Measurements from ENCODE around the gene POLR3H.

The POLR3H gene

GRCh38 chr22:41523464-41524221, 20.6 kb downstream of the POLR3H start:
- Mint-ChIP-seq H3K4me3 (no peak overlapping the region), H3K36me3 (ENCODE audit: low read depth) (peaks cover 22% of the 10 kb centered on the region), H3K27ac (peak overlapping the region; percentile 67), H3K27me3 (no peaks in the 10 kb centered on the region), H3K4me1 (ENCODE audit: low read depth) (peaks cover 13% of the 10 kb centered on the region), H3K9me3 (no peaks in the 10 kb centered on the region)

DNA sequence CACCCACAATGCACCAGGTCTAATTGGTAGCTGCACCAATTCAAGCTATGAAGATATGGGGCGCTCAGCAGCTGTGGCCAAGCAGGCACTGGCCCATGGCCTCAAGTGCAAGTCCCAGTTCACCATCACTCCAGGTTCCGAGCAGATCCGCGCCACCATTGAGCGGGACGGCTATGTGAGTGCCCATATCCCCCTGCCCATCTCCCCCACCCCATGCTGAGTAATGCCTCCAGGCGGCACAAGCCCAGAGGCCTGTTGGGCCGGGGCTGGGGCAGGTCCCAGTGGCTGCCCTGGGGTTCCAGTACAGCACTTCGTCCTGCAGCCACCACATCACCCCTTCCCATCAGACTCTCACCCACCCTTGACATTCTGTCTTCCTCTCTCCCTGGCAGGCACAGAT, 21.5 kb downstream of the POLR3H start:
- Mint-ChIP-seq H3K36me3 (ENCODE audit: low read depth) (peaks cover 19% of the 10 kb centered on the region), H3K27me3 (no peaks in the 10 kb centered on the region), H3K4me1 (ENCODE audit: low read depth) (peaks cover 13% of the 10 kb centered on the region), H3K27ac (peak overlapping the region; percentile 71), H3K4me3 (no peak overlapping the region), H3K9me3 (no peaks in the 10 kb centered on the region)

DNA sequence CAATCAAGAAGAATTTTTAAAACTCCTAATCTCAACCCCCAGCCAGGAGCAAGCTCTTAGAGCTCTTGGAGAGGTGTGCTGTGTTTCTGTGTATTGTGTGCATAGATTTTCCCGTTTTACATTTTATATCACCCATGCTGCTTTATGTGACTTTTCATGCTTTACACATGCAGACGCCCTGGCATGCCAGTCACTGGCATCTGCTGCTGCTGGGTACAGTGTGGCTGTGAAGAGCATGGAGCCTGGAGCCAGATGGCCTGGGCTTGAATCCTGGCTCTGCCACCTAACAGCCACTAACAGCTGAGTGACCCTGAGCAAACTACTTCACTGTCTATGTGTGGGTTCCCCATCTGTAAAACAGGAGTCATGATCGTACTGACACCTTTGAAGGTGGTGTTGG, 23.1 kb downstream of the POLR3H start:
- H3K36me3 Mint-ChIP-seq (ENCODE audit: low read depth), result peaks cover 17% of the 10 kb centered on the region
- no peak overlapping the region for H3K4me3 Mint-ChIP-seq
- no peak overlapping the region for H3K27ac Mint-ChIP-seq
- H3K27me3 Mint-ChIP-seq, result no peaks in the 10 kb centered on the region
- H3K9me3 Mint-ChIP-seq, result no peaks in the 10 kb centered on the region
- peaks cover 20% of the 10 kb centered on the region for H3K4me1 Mint-ChIP-seq (ENCODE audit: low read depth)

- Mint-ChIP-seq H3K4me1 (ENCODE audit: low read depth) (peaks cover 7% of the 10 kb centered on the region), H3K27ac (no peak overlapping the region), H3K27me3 (no peaks in the 10 kb centered on the region), H3K36me3 (ENCODE audit: low read depth) (peaks cover 15% of the 10 kb centered on the region), H3K4me3 (no peak overlapping the region), H3K9me3 (no peaks in the 10 kb centered on the region)
Observed at GRCh38 chr22:41518048-41518347, 26.3 kb downstream of the POLR3H start.

DNA sequence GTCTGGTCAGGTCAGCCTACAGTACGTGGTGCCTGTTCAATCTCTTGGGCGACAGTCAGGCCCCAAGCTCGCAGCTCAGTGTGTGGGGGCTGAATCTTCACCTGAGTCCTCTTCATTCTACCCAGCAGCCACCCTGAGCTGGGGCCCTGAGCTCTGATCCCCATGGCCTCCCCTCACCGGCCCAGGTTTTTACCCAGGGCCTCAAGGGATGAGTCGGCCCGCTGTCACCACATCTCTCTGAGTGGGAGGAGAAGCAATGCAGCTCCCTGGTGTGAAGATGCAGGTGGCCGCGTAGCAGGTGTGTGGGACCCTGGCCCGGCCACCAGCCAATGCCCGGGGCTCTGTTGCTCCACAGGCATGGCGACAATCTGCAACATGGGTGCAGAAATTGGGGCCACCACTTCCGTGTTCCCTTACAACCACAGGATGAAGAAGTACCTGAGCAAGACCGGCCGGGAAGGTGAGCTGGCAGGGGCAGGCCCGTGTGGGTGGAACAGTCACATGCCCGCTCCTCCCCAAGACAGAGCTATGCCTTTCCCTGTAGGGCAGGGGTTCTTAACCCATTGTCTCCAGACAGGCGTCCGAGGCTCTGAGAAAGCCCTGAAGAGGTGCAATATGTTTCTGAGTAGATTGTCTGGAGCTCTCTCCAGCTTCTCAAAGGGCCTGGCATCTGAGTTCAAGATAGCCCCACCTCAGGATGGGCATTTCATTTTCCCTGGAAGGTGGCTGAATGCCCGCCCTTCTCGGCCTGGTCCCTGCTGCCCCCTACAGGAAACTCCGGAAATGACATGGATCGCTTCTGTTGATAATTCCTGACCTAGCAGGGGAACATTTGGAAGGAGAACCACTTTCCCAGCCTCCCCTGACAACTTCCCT, 26.9 kb downstream of the POLR3H start:
- H3K4me1 Mint-ChIP-seq (ENCODE audit: low read depth), result peaks cover 7% of the 10 kb centered on the region
- no peak overlapping the region for H3K4me3 Mint-ChIP-seq
- H3K9me3 Mint-ChIP-seq, result no peaks in the 10 kb centered on the region
- no peaks in the 10 kb centered on the region for H3K27me3 Mint-ChIP-seq
- peaks cover 21% of the 10 kb centered on the region for H3K36me3 Mint-ChIP-seq (ENCODE audit: low read depth)
- H3K27ac Mint-ChIP-seq, result peak overlapping the region; percentile 61

DNA sequence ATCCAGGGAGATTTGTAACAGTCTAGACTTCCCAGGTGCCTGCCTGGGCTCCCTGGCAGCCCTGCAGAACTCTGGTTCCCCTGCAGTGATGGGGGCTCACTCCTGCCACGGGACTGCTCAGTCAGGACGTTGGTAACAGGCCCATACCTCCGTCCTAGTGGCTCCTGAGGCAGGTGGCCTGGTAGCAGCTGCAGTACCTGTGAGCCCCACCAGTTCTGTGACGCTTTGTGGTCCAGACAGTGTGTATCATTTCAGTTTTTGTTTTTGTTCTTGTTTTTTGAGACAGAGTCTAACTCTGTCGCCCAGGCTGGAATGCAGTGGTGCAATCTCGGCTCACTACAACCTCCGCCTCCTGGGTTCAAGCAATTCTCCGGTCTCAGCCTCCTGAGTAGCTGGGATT, 27.8 kb downstream of the POLR3H start:
- peaks cover 27% of the 10 kb centered on the region for H3K36me3 Mint-ChIP-seq (ENCODE audit: low read depth)
- no peaks in the 10 kb centered on the region for H3K9me3 Mint-ChIP-seq
- no peak overlapping the region for H3K27ac Mint-ChIP-seq

GRCh38 chr22:41513391-41513790, 30.9 kb downstream of the POLR3H start:
- H3K27me3 Mint-ChIP-seq, result no peaks in the 10 kb centered on the region
- H3K27ac Mint-ChIP-seq, result no peak overlapping the region
- peaks cover 34% of the 10 kb centered on the region for H3K36me3 Mint-ChIP-seq (ENCODE audit: low read depth)
- H3K4me3 Mint-ChIP-seq, result no peak overlapping the region
- no peaks in the 10 kb centered on the region for H3K9me3 Mint-ChIP-seq
- peaks cover 7% of the 10 kb centered on the region for H3K4me1 Mint-ChIP-seq (ENCODE audit: low read depth)

More for the DNA sequence above, 27.8 kb downstream of the POLR3H start:
- peaks cover 7% of the 10 kb centered on the region for H3K4me1 Mint-ChIP-seq (ENCODE audit: low read depth)
- no peaks in the 10 kb centered on the region for H3K27me3 Mint-ChIP-seq
- H3K4me3 Mint-ChIP-seq, result no peak overlapping the region

- Mint-ChIP-seq H3K4me3 (no peak overlapping the region), H3K27ac (no peak overlapping the region), H3K4me1 (ENCODE audit: low read depth) (peaks cover 7% of the 10 kb centered on the region), H3K27me3 (no peaks in the 10 kb centered on the region), H3K9me3 (no peaks in the 10 kb centered on the region), H3K36me3 (ENCODE audit: low read depth) (peaks cover 41% of the 10 kb centered on the region)
Observed at GRCh38 chr22:41512421-41513194, 31.7 kb downstream of the POLR3H start.

- no peak overlapping the region for H3K27ac Mint-ChIP-seq
Observed at GRCh38 chr22:41511521-41511968, 32.7 kb downstream of the POLR3H start.

DNA sequence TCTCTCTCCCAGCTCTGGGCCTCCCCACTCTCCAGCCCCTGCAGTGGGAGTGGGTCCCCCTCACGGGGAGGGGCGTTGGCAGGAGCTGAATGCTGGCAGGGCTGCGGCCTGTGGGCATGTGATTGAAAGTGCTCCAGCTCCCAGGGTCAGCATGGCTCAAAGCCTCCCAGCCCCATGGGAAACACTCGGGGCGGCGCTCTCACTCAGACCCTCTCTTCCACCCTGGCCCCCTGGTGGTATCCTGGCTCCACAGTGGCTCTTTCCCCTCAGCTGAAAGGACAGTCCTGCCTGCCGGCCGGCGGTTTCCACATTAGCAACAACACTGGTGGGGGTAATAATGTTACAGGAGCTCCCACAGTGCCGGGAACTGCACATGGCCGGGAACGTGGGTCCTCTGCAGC, 35.5 kb downstream of the POLR3H start:
- Mint-ChIP-seq H3K4me1 (ENCODE audit: low read depth) (no peaks in the 10 kb centered on the region), H3K4me3 (no peak overlapping the region), H3K36me3 (ENCODE audit: low read depth) (peaks cover 46% of the 10 kb centered on the region), H3K27ac (no peak overlapping the region), H3K27me3 (no peaks in the 10 kb centered on the region), H3K9me3 (no peaks in the 10 kb centered on the region)

More at GRCh38 chr22:41511521-41511968, 32.7 kb downstream of the POLR3H start:
- Mint-ChIP-seq H3K27me3 (no peaks in the 10 kb centered on the region), H3K36me3 (ENCODE audit: low read depth) (peaks cover 47% of the 10 kb centered on the region), H3K4me1 (ENCODE audit: low read depth) (no peaks in the 10 kb centered on the region), H3K9me3 (no peaks in the 10 kb centered on the region), H3K4me3 (no peak overlapping the region)

DNA sequence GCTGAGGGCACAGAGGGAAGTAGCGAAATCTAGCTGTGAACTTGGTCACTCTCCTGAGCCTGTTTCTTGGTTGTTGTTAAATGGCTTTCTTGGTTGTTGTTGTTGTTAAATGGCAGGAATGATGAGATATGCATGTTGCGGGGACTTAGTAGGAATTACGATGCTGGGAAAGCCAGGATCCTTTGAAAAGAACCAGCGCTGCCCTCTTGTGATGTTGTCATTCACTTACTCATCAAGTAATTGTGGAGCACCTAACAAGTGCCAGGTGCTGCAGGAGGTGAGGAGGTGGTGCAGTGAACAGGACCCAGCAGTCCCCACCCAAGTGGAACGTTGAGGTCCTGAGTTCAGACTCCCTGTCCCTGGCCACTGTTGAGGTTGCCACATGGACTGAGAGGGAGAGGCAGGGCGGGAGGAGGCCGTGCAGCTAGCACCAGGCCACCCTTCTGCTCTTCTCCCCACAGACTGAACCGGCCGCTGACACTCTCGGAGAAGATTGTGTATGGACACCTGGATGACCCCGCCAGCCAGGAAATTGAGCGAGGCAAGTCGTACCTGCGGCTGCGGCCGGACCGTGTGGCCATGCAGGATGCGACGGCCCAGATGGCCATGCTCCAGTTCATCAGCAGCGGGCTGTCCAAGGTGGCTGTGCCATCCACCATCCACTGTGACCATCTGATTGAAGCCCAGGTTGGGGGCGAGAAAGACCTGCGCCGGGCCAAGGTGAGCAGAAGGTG, 36.8 kb downstream of the POLR3H start:
- H3K27me3 Mint-ChIP-seq, result no peaks in the 10 kb centered on the region
- H3K36me3 Mint-ChIP-seq (ENCODE audit: low read depth), result peaks cover 34% of the 10 kb centered on the region
- peak overlapping the region; percentile 5 for H3K27ac Mint-ChIP-seq
- H3K4me1 Mint-ChIP-seq (ENCODE audit: low read depth), result no peaks in the 10 kb centered on the region
- H3K9me3 Mint-ChIP-seq, result no peaks in the 10 kb centered on the region
- H3K4me3 Mint-ChIP-seq, result no peak overlapping the region

DNA sequence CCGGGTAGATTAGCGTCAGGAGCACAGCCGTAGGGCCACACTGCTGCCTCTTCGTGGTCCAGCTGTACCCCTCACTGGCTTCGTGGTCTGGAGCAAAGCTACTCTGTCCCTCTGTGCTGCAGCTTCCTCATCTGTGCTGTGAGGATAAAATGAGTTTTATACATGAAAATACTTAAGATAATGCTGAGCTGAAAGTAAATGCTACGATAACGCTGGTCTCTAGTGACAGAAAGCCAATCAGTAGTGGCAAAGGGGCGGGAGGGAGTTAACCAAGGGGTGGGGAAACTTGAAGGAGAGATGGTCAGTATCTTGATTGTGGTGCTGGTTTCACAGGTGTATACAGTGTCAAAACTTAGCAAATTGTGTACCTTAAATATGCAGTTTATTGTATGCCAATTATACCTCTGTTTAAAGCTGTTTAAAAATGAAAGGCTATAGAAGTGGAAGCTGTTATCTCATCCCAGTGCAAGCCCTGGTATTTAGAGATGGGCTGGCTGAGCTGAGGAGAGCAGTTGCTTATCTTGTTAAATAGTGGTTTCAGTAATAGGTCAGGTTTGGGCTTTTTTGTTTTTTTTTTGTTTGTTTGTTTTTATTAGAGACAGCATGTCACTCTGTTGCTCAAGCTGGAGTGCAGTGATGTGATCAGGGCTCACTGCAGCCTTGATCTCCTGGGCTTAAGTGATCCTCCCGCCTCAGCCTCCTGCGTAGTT, 38.6 kb downstream of the POLR3H start:
- H3K27me3 Mint-ChIP-seq, result no peaks in the 10 kb centered on the region
- H3K4me3 Mint-ChIP-seq, result no peak overlapping the region
- no peaks in the 10 kb centered on the region for H3K4me1 Mint-ChIP-seq (ENCODE audit: low read depth)
- H3K36me3 Mint-ChIP-seq (ENCODE audit: low read depth), result peaks cover 40% of the 10 kb centered on the region
- H3K27ac Mint-ChIP-seq, result no peak overlapping the region
- no peaks in the 10 kb centered on the region for H3K9me3 Mint-ChIP-seq

DNA sequence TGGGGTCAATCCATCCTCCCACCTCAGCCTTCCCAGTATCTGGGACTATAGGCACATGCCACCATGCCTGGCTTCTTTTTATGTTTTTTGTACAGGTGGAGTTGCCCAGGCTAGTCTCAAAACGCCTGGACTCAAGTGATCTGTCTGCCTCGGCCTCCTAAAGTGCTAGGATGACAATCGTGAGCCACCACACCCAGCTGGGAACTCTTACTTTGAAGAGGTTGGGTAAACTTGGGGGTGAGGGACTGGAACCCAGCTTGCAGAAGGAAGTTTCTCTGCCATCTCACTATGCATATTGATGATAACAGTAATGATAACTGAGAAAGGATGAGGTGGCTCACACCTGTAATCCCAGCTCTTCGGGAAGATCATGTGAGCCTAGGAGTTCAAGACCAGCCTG, 39.5 kb downstream of the POLR3H start:
- no peaks in the 10 kb centered on the region for H3K4me1 Mint-ChIP-seq (ENCODE audit: low read depth)
- H3K9me3 Mint-ChIP-seq, result no peaks in the 10 kb centered on the region
- H3K36me3 Mint-ChIP-seq (ENCODE audit: low read depth), result peaks cover 40% of the 10 kb centered on the region
- no peak overlapping the region for H3K4me3 Mint-ChIP-seq
- H3K27ac Mint-ChIP-seq, result no peak overlapping the region
- H3K27me3 Mint-ChIP-seq, result no peaks in the 10 kb centered on the region

DNA sequence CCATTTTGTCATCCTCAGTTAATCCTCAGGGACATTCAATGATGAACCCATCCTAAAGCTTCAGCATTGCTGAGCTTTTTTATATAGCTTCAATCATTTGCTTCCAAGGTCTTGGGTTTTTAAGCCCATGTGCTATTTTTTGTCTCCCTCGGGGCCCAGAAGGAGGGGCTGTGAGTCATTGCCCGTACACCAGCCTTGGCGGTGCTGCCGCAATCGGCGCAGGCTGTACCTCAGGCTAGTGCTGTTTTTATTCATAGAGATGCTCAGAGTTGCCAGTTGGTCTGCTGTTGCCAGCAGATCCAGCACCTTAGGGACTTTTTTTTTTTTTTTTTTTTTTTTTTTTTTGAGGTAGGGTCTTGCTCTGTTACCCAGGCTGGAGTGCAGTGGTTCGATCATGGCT, 39.9 kb downstream of the POLR3H start:
- H3K27me3 Mint-ChIP-seq, result no peaks in the 10 kb centered on the region
- no peak overlapping the region for H3K27ac Mint-ChIP-seq
- H3K36me3 Mint-ChIP-seq (ENCODE audit: low read depth), result peaks cover 38% of the 10 kb centered on the region
- no peak overlapping the region for H3K4me3 Mint-ChIP-seq
- no peaks in the 10 kb centered on the region for H3K4me1 Mint-ChIP-seq (ENCODE audit: low read depth)
- H3K9me3 Mint-ChIP-seq, result no peaks in the 10 kb centered on the region
